Lung (tissue), 12 donors: ENCODE results near the gene ERC2. TPM values are rescaled to one million over a fixed set of nuclear protein-coding genes. Genes with fewer than 3 reads are reported as not detected.

Experiments used
- ATAC-seq: fragments of 200-7000 bp; cut with Tn5 transposase; one replicate; pipeline ENCODE4 v1.9.1; 2020; ENCODE audit warnings: moderate number of reproducible peaks; ENCODE audit not compliant: insufficient read depth, low FRiP score
- DNase-seq, 3 donors: peaks; one replicate each; pipeline ENCODE4 v3.0.0-alpha.2; 2013 to 2017
- H3K27ac ChIP-seq, 2 donors: one replicate each; pipeline ENCODE4 v1.5.1; 2013; ENCODE audit warnings: mild to moderate bottlenecking in 2 of 2, moderate library complexity in 2 of 2, control low read depth in 1 of 2, inconsistent platforms in 1 of 2, low read depth in 1 of 2, low read length in 1 of 2
- H3K27me3 ChIP-seq, 3 donors: one replicate each; pipeline ENCODE4 v1.5.1; 2013; ENCODE audit warnings: low read length in 2 of 3; ENCODE audit not compliant: control insufficient read depth in 3 of 3, insufficient read depth in 3 of 3
- H3K36me3 ChIP-seq, 4 donors: one replicate each; pipeline ENCODE4 v1.5.1; 2013; ENCODE audit warnings: low read length in 4 of 4, mild to moderate bottlenecking in 1 of 4, moderate library complexity in 1 of 4; ENCODE audit not compliant: control insufficient read depth in 4 of 4, insufficient read depth in 4 of 4
- H3K4me1 ChIP-seq, 5 donors: one replicate each; pipeline ENCODE4 v1.5.1; 2013; ENCODE audit warnings: low read length in 5 of 5, mild to moderate bottlenecking in 2 of 5, moderate library complexity in 1 of 5; ENCODE audit not compliant: control insufficient read depth in 5 of 5, insufficient read depth in 5 of 5
- H3K4me3 ChIP-seq: one replicate; pipeline ENCODE4 v1.5.1; 2013; ENCODE audit warnings: mild to moderate bottlenecking, control low read depth, moderate library complexity
- H3K9ac ChIP-seq, 2 donors: one replicate each; pipeline ENCODE4 v1.5.1; 2013; ENCODE audit warnings: low read length in 2 of 2, control low read depth in 1 of 2; ENCODE audit not compliant: insufficient read depth in 1 of 2
- H3K9me3 ChIP-seq, 4 donors: one replicate each; pipeline ENCODE4 v1.5.1; 2013; ENCODE audit warnings: low read length in 3 of 4, mild to moderate bottlenecking in 1 of 4, moderate library complexity in 1 of 4; ENCODE audit not compliant: control insufficient read depth in 4 of 4, insufficient read depth in 3 of 4
- WGBS, 2 donors: extraction: QIAGEN DNeasy Blood & Tissue Kit; methylation state at CpG; one replicate each; pipeline ENCODE4 v1.1.7; 2013; 5-methylcytosine and 5-hydroxymethylcytosine counted together
- polyA plus RNA-seq, 2 donors: library from polyadenylated mRNA; stranded (reverse); fragments of 200-250 nt; gene quantifications; one replicate each; pipeline ENCODE4 v1.2.1, GENCODE V29; 2013
- total RNA-seq, 2 donors: library from RNA; depleted of rRNA in 1 of 2; stranded (reverse); fragments of >200 nt in 1 of 2; gene quantifications; one replicate each; pipeline ENCODE4 v1.2.1, GENCODE V29; 2014 to 2021
- TF ChIP-seq, protein P1 (sequence below): IDR thresholded peaks from 2 replicates; pipeline ENCODE4 v1.5.1; 2012; ENCODE audit warnings: mild to moderate bottlenecking; ENCODE audit errors: control extremely low read depth, extremely low read depth
- donor health status: control.
- donor health status: control.
- donor health status: Bipolar disorder and iron deficiency.
- donor health status: healthy.
- donor health status: DM: yes; HTN: yes; CAD: no.

ERC2 gene
- total and polyA plus RNA-seq, 4 donors, result 0.20 to 3.5 (median 0.97) TPM

GRCh38 chr3:56064684-56065083 lies 403.6 kb downstream of the ERC2 start:
- peaks cover 0 to 2% (median 0%) of the 10 kb centered on the region in 4 donors for H3K9me3 ChIP-seq
- H3K36me3 ChIP-seq, result no peaks in the 10 kb centered on the region
- no peak for ATAC-seq
- no peak overlapping the region for H3K4me3 ChIP-seq
- no peaks in the 10 kb centered on the region for H3K27me3 ChIP-seq
- no peak overlapping the region for H3K27ac ChIP-seq
- TF ChIP-seq, protein P1, sequence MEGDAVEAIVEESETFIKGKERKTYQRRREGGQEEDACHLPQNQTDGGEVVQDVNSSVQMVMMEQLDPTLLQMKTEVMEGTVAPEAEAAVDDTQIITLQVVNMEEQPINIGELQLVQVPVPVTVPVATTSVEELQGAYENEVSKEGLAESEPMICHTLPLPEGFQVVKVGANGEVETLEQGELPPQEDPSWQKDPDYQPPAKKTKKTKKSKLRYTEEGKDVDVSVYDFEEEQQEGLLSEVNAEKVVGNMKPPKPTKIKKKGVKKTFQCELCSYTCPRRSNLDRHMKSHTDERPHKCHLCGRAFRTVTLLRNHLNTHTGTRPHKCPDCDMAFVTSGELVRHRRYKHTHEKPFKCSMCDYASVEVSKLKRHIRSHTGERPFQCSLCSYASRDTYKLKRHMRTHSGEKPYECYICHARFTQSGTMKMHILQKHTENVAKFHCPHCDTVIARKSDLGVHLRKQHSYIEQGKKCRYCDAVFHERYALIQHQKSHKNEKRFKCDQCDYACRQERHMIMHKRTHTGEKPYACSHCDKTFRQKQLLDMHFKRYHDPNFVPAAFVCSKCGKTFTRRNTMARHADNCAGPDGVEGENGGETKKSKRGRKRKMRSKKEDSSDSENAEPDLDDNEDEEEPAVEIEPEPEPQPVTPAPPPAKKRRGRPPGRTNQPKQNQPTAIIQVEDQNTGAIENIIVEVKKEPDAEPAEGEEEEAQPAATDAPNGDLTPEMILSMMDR, result no peak
- H3K9ac ChIP-seq, result no peak overlapping the region
- H3K4me1 ChIP-seq, result no peaks in the 10 kb centered on the region
- DNase-seq, result no peak

- peak in 1 of 3 donors; percentile 25 for DNase-seq
- H3K4me3 ChIP-seq, result no peak overlapping the region
- TF ChIP-seq, protein P1, result no peak
- no peaks in the 10 kb centered on the region for H3K36me3 ChIP-seq
- H3K9ac ChIP-seq, result no peak overlapping the region
- 42 to 66% methylated on average over 2 of the region's 2 CpGs for WGBS, 2 donors
- no peak for ATAC-seq
- no peaks in the 10 kb centered on the region for H3K27me3 ChIP-seq
- H3K9me3 ChIP-seq, result peaks cover 0 to 2% (median 0%) of the 10 kb centered on the region in 4 donors
- no peaks in the 10 kb centered on the region for H3K4me1 ChIP-seq
- no peak overlapping the region for H3K27ac ChIP-seq
Measured at GRCh38 chr3:56061279-56061626, 407.0 kb downstream of the ERC2 start.

DNA sequence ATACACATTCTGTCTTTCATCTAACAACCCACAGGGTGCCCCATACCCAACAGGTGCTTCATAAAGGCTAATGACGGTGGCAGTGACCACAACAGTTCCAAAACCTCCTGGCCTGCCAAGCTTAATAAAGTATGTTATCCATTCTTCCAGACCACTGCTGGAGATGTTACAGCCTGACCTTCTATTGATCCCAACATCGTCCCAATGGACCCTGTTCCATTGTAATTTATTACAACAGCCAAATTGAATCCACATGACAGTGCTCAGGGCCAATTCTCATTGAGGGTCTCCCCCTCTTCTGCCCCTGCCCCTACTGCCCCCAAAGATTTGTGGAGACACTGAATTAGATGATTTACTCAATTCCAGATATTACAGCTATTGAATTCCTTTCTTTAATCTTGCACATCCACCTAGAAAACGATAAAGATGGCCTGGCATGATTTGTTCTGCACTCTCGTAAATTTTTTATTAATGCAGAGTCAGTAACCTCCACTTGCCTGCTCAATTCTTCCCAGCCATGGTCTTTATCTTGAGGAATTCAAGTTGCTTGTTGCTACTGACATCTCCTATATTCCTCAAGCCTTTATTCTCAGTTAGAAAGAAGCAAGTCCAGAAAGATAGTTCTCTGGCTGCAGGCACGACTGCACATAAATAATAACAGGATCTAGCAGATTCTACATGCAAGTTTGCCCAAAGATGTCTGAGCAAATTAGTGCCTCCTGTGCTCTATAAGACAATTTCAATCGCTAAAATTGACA lies 407.6 kb downstream of the ERC2 start:
- Histone ChIP-seq H3K27ac (no peak overlapping the region), H3K4me3 (no peak overlapping the region), H3K4me1 (no peaks in the 10 kb centered on the region), H3K27me3 (no peaks in the 10 kb centered on the region), H3K9ac (no peak overlapping the region), H3K9me3 (peaks cover 0 to 2% (median 0%) of the 10 kb centered on the region in 4 donors), H3K36me3 (no peaks in the 10 kb centered on the region)
- no peak for ATAC-seq
- TF ChIP-seq, protein P1, result no peak
- 80 to 88% methylated on average over 6 of the region's 6 CpGs for WGBS, 2 donors
- DNase-seq, result no peak

DNA sequence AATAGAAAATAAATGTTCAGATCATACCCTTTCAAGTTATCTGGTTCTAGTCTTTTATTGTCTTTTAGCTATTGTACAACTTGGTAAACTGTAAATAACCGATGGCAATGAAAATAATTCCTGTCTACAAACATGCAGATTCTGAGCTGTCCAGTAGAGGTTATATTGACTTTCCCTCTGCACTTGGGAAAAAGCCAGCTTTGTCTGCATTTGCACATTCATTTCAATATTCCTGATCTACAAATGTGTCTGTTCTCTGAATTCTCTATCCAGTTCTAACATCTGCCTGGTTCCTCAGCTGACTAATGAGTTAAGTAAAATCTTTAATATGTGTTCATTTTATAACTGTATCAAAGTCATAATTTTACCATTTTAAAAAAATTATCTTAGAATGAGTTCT lies 408.5 kb downstream of the ERC2 start:
- Histone ChIP-seq H3K9me3 (no peaks in the 10 kb centered on the region), H3K36me3 (no peaks in the 10 kb centered on the region), H3K9ac (no peak overlapping the region), H3K4me1 (peaks cover 0 to 4% (median 0%) of the 10 kb centered on the region in 5 donors), H3K27me3 (no peaks in the 10 kb centered on the region), H3K27ac (no peak overlapping the region), H3K4me3 (no peak overlapping the region)
- TF ChIP-seq, protein P1, result no peak
- 70 to 80% methylated on average over 1 of the region's 1 CpG for WGBS, 2 donors
- ATAC-seq (no peak), DNase-seq (peak in 1 of 3 donors; percentile 43)
